ENCODE measurements around the gene FRMD4A.
"Not testable (repeated sequence)": the region's sequence is repeated elsewhere in the genome, so short reads cannot be mapped to it uniquely, and the experiment has no call there.

- TF ChIP-seq CTCF (conservative IDR thresholded peaks at IDR 0.05 in 1 of 2, IDR thresholded peaks at IDR 0.05 in 1 of 2; ENCODE audit: extremely low read depth in 1 of 2, insufficient read depth in 1 of 2, low read depth in 1 of 2, low read length in 2 of 2); EZH2 (IDR thresholded peaks at IDR 0.05; ENCODE audit: borderline replicate concordance, low read length): not testable (repeated sequence)
These were observed 376.5 kb downstream of the FRMD4A start for GRCh38 chr10:13954195-13954594.
